ENCODE data around the gene DSCAML1. TPM values are rescaled to one million over a fixed set of nuclear protein-coding genes. Genes with fewer than 3 reads are reported as not detected.
A peak's percentile ranks its signal among the peaks of the same experiment; 100 is the strongest.

The DSCAML1 gene
- total RNA-seq, 1 experiment from 2014 or later: not detected

- no peak; the same call in 1 of the 2 replicates for ATAC-seq
- ChIA-PET CTCF (no interaction called here), POLR2A (ENCODE audit: unreplicated experiment) (no interaction called here)
These were observed 276.8 kb downstream of the DSCAML1 start for GRCh38 chr11:117520201-117520600.

GRCh38 chr11:117519590-117519989 is 277.4 kb downstream of the DSCAML1 start:
- H3K36me3 ChIP-seq (ENCODE audit: low read depth, low read length): no peaks in the 10 kb centered on the region
- H3K9me3 ChIP-seq (ENCODE audit: low read length): no peaks in the 10 kb centered on the region
- ChIA-PET CTCF (no interaction called here), POLR2A (ENCODE audit: unreplicated experiment) (no interaction called here)
- no peak overlapping the region for H3K4me2 ChIP-seq (ENCODE audit: low read length)
- H3K27ac ChIP-seq (ENCODE audit: low read length): no peak overlapping the region
- DNase-seq (no peak), ATAC-seq (no peak)
- no TSS peak for BruUV-seq (replicated peaks)
- no peaks in the 10 kb centered on the region for H3K4me1 ChIP-seq (ENCODE audit: insufficient read depth, low read length)
- H3K27me3 ChIP-seq (ENCODE audit: low read length): peaks cover 62% of the 10 kb centered on the region
- no peaks in the 10 kb centered on the region for H3K9me2 ChIP-seq (replicated peaks; ENCODE audit: low read length)
- intact Hi-C loops (cut with micrococcal nuclease): no loop called here
- H3F3A ChIP-seq (ENCODE audit: low read length, unreplicated experiment): no peaks in the 10 kb centered on the region
- no peaks in the 10 kb centered on the region for H3K79me2 ChIP-seq (ENCODE audit: low read length)
- H4K20me1 ChIP-seq (ENCODE audit: low read length): no peaks in the 10 kb centered on the region
- TF ChIP-seq CTCF (conservative IDR thresholded peaks at IDR 0.05; ENCODE audit: low read depth, low read length) (no peak), EZH2phosphoT487 (IDR thresholded peaks at IDR 0.05; ENCODE audit: borderline replicate concordance, low read length) (no peak), EZH2 (IDR thresholded peaks at IDR 0.05; ENCODE audit: low read length, unreplicated experiment) (no peak)
- H3K4me3 ChIP-seq (ENCODE audit: low read length): no peak overlapping the region
- no peak overlapping the region for H3K9ac ChIP-seq (ENCODE audit: low read length)
- H2AFZ ChIP-seq (ENCODE audit: low read length): no peak overlapping the region

More at GRCh38 chr11:117520201-117520600, 276.8 kb downstream of the DSCAML1 start:
- H3F3A ChIP-seq (ENCODE audit: low read length, unreplicated experiment): no peaks in the 10 kb centered on the region
- no peak for TF ChIP-seq CTCF (conservative IDR thresholded peaks at IDR 0.05; ENCODE audit: low read depth, low read length)
- TF ChIP-seq EZH2 (IDR thresholded peaks at IDR 0.05; ENCODE audit: low read length, unreplicated experiment): no peak
- no peak for TF ChIP-seq EZH2phosphoT487 (IDR thresholded peaks at IDR 0.05; ENCODE audit: borderline replicate concordance, low read length)
- no TSS peak for BruUV-seq (replicated peaks)
- no peak overlapping the region for H3K4me3 ChIP-seq (ENCODE audit: low read length)
- DNase-seq: peak; percentile 21
- H3K79me2 ChIP-seq (ENCODE audit: low read length): no peaks in the 10 kb centered on the region
- intact Hi-C loops (cut with micrococcal nuclease): no loop called here
- no peak overlapping the region for H3K4me2 ChIP-seq (ENCODE audit: low read length)
- no peaks in the 10 kb centered on the region for H3K4me1 ChIP-seq (ENCODE audit: insufficient read depth, low read length)
- H3K9ac ChIP-seq (ENCODE audit: low read length): no peak overlapping the region
- no peaks in the 10 kb centered on the region for H4K20me1 ChIP-seq (ENCODE audit: low read length)
- no peaks in the 10 kb centered on the region for H3K36me3 ChIP-seq (ENCODE audit: low read depth, low read length)
- H3K9me3 ChIP-seq (ENCODE audit: low read length): no peaks in the 10 kb centered on the region
- H3K9me2 ChIP-seq (replicated peaks; ENCODE audit: low read length): no peaks in the 10 kb centered on the region
- H2AFZ ChIP-seq (ENCODE audit: low read length): no peak overlapping the region
- H3K27me3 ChIP-seq (ENCODE audit: low read length): peaks cover 62% of the 10 kb centered on the region
- no peak overlapping the region for H3K27ac ChIP-seq (ENCODE audit: low read length)

- Histone ChIP-seq H3K79me2 (ENCODE audit: low read length) (no peaks in the 10 kb centered on the region), H2AFZ (ENCODE audit: low read length) (no peak overlapping the region), H3K36me3 (ENCODE audit: low read depth, low read length) (no peaks in the 10 kb centered on the region), H3K27ac (ENCODE audit: low read length) (no peak overlapping the region), H3K9me3 (ENCODE audit: low read length) (no peaks in the 10 kb centered on the region), H3K4me2 (ENCODE audit: low read length) (no peak overlapping the region), H3K9me2 (replicated peaks; ENCODE audit: low read length) (no peaks in the 10 kb centered on the region), H3F3A (ENCODE audit: low read length, unreplicated experiment) (no peaks in the 10 kb centered on the region), H4K20me1 (ENCODE audit: low read length) (no peaks in the 10 kb centered on the region), H3K27me3 (ENCODE audit: low read length) (peaks cover 61% of the 10 kb centered on the region), H3K4me3 (ENCODE audit: low read length) (no peak overlapping the region), H3K9ac (ENCODE audit: low read length) (no peak overlapping the region), H3K4me1 (ENCODE audit: insufficient read depth, low read length) (no peaks in the 10 kb centered on the region)
- intact Hi-C loops (cut with micrococcal nuclease): no loop called here
- no peak for TF ChIP-seq CTCF (conservative IDR thresholded peaks at IDR 0.05; ENCODE audit: low read depth, low read length)
- TF ChIP-seq EZH2phosphoT487 (IDR thresholded peaks at IDR 0.05; ENCODE audit: borderline replicate concordance, low read length): no peak
- TF ChIP-seq EZH2 (IDR thresholded peaks at IDR 0.05; ENCODE audit: low read length, unreplicated experiment): no peak
- DNase-seq (no peak), ATAC-seq (no peak)
- CTCF ChIA-PET: no interaction called here
- no TSS peak for BruUV-seq (replicated peaks)
- POLR2A ChIA-PET (ENCODE audit: unreplicated experiment): no interaction called here
These were observed 277.8 kb downstream of the DSCAML1 start for GRCh38 chr11:117519170-117519569.
